Measurements from ENCODE around the gene SMS.

GRCh38 chrX:21993265-21993664, 52.8 kb downstream of the SMS start:
- no peak for TF ChIP-seq EZH2 (IDR thresholded peaks at IDR 0.05)
- no peak for TF ChIP-seq POLR2AphosphoS5 (IDR thresholded peaks at IDR 0.05; ENCODE audit: borderline replicate concordance, low read depth, low read length)
- no peak for TF ChIP-seq FOXP2 (optimal IDR thresholded peaks at IDR 0.05; ENCODE audit: control extremely low read depth, extremely low read length, insufficient read depth)

Data from SK-N-MC (cell line).